NCI-H510A (cell line): Measurements from ENCODE around the gene GYPC.
A peak's percentile ranks its signal among the peaks of the same experiment; 100 is the strongest.

ENCODE experiments used
- DNase-seq: peaks from one replicate; lab custom pipeline; 2025; lab: John Stamatoyannopoulos, UW

GYPC gene

DNA sequence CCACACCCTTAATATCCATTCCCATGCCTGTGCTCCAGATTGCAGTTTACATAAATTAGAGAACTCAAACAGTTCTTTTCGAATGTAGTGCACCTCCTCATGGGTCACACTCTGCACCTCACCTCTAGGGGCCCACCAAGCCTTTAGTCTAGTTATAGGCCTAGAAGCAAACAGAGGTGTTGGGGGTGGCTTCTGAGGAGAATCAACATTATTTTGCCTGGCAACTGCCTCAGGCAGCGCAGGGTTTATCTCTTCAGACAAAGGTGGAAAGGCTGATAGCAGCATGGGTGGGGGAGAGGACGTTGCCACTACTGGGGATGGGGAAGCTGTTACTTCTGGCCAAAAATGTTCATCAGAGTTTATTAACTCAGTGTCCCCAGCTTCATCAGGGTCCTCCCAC is 5.0 kb upstream of the GYPC start:
- DNase-seq = no peak

DNA sequence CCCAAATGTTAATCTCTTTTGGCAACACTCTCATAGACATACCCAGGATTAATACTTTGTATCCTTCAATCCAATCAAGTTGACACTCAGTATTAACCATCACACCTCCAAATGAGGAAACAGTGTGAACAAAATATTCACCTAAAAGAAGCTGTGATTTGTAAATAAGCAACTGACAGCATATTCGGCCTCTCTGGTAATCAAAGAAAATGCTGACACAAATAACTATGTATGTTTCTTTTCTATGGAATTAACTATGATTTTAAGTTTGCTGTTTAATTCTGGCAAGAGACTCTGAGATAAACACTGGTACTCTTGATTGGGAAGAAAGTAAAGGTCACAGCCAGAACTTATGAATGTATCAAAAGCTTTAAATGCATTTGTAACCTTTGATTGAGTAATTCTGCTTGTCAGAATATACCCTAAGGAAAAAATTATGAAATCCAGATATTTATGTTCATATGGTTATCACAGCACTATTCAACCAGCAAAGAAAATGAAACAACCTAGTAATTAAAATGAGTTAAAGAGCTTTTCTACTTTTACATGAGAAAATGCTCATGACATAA is 3.6 kb upstream of the GYPC start:
- DNase-seq = no peak

DNA sequence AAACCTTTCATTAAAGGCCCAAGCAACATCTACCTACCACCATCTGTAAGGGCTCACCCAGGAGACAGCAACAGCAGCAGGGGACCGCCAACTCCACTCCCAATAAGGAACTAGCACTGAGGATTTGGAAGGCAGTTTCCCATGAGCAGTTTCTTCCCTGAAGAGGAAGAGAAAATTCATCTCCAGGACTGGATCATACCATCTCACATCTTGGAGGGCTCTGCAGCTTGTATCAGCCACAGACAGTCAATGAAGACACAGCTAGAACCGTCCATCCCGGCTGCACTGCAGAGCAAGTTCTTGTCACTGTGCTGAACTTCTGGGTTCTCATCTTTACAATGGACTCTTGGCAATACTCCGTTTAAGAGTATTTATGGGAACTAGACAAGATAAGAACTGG is 2.8 kb upstream of the GYPC start:
- no peak for DNase-seq

DNA sequence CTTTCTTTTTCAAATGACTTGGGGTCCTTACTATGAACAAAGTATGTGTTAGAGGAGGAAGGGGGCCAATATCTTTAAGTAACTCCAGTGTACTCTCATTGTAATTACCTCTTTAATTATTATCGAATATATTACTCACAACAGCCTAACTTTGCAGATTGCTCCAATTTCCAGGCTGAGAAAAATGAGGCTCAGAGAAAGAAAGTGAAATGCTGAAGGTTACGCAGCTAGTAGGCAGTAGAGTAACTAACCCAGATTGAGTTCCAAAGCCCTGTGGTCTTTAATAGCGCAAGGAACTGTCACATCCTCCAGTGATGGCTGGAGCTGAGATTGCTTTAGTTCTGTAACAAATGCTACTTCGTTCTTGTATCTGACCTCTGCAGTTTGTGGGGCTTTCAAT is 2.2 kb upstream of the GYPC start:
- no peak for DNase-seq

DNA sequence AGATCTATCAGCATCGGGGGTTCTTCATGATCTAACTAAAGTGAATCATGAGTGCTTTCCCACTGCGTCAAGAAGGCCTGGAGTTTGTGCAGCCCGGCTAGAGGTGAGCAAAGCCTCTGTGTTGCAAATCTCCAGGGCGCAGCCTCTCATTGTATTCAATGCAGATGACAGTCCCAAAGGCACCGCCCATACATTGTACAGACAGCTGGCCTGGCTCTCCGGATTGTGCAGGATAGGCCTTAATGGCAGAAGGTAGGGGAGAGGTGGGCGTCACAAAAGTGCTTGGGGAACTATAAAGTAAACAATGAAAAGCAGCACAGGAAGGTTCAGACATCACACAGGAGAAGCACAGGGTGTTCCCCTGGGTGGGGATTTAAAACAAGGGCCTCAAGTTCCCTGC is 907 bp upstream of the GYPC start:
- no peak for DNase-seq

DNA sequence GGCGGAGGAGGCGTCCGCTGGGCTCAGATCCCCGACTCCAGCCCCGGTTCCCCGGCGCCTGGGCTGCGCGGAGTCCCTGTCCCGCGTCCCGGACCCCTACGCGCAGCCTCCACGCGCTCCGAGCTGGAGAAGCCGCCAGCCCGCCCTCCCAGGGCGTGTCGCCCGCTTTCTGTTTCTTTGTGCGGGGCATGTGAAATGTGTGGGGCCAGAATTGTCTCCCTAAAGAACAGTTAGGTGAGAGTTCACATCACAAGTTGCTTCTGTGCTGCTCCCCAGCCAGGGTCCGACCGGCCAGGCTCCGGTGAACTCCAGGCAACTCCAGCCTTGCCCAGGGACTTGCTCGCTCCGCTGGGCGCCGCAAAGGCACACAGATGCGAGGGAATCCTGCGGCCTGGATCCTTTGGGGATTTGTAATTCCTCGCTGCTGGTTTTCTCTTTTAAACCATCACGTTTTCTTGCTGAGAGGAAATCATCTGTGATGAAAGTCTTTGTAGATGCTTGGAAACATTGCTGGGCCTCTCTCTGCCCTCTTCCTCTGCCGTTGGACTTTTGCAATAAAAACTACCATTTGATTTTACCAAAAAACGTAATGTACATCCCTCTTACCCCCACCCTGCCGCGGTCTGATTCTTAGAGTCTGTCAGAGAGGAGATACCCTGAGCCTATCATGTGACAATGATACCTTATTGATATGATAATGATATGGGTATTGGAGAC is 631 bp downstream of the GYPC start:
- DNase-seq = no peak

DNA sequence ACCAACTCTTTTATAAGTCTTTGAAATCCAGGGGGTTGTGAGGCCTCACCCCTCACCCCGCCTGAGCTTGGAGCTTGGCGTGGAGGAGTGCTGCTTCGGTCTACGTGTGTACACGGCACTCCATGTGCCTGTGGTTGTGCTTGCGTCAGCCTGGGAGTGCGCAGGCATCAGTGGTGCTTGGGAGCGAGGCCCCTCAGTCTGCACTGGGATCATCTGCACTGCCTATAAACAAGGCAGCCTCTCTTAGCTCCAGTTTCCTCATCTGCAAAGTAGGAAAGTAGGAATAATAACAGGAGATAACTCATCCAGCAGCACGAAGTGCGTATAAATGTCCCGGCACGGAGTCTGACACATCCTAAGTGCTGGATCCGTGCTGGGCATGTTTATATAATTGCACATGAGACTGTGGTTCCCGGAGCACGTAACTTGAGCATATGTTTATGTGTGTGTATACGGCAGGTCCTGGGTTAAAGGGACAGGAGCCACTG is 1.2 kb downstream of the GYPC start:
- DNase-seq = no peak

DNA sequence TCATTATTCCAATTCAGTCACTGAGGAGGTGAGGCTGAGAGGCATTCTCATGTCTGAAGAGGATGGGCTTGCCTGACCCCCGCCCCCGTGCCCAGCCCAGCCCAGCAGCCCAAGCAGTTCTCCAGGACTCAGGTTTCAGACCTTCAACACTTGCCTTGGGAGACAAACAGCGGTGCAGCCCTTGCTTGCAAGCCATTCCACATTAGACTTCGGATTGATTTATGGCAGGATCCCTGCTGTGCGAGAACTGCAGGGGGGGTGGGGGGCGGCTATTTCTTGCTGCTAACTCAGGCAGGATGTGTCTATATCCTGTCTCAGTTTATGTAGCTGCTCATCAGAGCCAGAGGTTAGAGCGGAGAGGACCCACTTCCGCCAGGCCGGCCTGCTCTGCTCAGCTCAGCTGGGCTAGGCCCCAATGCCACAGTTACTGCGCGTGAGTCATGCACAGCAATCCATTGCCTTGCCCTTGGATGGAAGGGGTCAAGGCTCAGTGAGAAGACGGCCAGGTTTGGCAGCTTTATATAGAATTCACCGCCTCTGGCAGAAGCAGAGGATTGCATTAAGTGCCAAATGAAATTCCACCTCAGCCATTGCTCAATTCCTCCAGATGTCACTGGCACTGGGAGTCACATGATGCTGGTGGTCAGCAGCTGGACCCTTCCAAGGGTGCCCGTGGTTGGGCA is 1.8 kb downstream of the GYPC start:
- peak; percentile 87 for DNase-seq

DNA sequence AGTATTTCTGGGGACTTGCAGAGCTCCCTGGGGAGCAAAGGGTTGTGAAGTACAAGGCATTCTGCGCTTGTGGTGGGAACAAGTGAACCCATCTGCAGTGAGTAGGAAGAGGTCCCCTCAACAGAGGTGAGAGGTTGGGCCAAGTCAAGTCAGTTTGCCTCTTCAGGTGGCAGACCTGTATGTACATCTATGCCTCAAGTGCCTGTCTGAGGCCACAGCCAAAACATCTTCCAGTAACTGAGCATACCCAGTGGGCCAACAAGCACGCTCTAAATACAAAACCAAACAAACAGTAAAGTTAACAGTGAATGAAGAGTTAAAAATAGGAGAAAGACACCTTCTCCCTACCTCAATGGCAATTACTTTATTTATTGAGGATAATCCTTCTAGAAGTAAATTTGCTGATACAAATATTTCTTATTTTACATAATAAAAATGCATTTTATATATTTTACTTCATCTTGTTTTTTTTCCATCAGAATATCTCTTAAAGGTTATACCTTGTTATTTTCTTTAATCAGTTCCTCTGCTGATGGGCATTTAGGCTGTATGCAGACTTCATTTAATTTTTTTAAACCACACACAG is 2.5 kb downstream of the GYPC start:
- DNase-seq = no peak

DNA sequence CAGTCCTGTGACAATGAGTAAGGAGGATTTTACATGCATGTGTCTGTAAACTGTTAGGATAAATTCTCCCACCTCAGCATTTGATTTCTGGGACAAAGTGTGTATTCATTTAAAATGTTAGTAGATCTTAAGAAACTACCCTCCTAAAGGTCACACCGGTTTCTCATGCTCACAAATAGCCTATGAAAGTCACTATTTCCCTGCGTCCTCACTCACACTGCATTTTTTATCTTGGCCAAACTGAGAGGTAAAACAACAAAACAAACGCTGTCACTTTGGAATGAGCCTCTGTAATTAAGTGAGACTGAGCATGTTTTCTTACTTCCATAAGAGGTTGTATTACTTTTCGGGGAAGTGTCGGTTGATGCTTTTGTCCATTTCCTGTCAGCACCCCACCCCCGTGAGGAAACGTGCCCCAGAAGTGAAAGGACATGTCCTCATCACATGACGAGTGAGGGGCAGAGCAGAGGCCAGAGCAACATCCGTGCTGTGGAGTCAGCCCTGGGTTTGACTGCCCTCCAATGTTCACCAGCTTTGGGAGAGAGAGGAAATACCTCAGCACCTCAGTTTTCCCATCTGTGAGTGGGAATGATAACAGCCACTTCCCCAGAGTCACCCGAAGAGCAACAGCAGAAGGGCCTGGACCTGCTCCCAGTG is 3.1 kb downstream of the GYPC start:
- no peak for DNase-seq

DNA sequence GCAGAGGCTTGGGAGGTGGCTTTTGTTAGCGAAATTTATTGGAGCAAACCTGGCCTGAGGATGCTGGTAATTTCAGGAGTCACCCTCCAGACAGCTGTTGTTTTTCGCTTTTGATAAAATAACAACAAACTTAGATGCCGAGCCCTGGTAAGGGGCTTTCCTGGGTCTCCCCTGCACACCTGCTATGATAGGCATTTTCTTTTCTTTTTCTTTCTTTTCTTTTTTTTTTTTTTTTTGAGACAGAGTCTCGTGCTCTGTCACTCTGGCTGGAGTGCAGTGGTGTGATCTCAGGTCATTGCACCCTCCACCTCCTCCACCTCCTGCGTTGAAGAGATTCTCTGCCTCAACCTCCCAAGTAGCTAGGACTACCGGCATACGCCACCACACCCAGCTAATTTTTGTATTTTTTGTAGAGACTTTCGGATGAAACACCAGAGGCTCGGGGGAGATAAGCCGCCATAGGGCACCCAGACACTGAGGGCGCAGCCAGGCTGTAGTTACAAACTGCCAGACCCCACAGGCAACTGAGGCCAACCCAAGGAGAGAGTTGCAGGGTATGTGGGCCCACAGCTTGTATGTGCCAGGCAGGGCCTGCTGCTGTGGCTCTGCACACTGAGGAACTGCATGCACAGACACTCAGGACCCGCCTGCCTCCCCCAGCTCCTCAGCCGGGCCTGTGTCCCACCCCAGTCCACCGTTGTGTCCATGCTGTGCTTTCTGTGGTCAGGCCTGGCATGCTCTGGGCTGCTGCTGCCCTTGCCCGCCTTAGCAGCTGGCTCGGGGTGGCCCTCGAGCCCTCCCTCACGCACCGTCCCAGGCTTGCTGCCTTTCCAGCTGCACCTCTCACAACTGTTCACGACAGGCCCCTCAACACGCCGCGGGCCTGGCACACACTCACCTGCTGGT is 3.9 kb downstream of the GYPC start:
- DNase-seq = no peak

DNA sequence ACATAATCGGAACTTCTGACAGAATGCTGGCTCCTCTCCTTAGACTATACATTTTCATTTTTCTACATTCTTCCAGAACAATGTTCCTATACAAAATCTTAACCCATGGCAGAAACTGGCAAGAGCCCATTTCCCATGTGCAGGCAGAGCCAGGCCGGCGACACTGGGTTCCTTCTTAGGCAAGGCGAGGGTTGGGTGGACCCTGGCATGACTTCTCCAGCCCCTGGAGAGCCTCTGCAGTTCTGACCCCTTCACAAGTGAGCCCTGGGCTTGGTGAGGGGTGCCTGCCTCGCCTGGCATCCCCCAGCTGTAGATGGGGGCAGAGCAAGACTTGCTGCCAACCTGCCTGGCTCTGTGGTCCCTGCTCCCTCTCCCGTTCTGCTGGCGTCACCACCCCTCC is 5.0 kb downstream of the GYPC start:
- no peak for DNase-seq

DNA sequence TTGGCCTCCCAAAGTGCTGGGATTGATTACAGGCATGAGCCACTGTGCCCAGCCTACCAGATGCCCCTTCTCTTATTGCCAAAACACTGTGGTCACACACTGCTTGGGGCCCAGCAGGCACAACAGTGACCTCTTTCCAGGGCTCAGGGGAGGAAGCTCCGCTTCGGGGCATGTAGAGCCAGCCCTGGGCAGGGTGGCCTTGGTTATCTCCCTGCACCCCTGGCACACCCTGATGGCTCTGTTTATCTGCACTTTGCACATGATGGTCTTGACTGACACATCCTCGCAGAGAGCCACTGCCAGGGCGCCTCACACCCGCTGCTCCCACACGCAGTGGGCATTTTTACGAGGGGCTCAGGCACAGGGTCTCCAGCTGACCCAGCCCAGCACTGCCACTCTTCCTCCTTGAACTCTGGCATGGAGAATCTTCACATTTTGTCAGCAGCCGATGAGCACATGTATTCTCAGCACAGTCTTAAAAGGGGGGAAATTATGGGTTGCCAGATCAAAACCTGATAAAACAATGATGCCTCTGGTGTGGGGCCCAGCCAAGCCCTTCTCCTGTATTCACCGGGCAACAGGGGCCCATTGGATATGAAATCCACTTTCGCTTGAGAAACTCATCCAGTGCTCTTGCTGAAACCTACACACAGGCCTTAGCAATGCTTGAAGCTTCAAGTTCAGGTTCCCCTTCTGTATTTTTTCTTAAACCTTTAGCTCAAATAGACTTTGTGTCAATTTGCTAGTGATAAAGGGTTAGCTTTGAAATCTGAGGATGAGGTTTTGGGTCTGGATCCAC is 5.9 kb downstream of the GYPC start:
- no peak for DNase-seq

DNA sequence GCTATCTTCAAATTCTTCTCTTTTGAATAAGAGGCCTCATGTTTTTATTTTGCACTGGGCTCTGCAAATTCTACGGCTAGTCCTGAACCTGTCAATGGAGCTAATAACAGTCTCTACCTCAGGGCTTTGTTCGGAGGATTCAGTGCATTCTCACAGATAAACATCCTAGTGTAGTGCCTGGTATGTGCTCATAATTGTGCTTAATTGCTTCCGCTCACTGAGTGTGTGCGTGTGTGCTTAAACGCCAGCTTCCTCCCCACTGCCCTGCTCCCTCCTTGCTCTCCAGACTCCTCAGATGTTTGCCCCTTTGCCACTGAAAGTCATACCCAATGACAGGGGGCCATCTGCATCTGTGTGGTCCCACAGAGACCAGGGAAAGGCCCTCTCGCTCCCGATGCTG is 6.7 kb downstream of the GYPC start:
- no peak for DNase-seq

DNA sequence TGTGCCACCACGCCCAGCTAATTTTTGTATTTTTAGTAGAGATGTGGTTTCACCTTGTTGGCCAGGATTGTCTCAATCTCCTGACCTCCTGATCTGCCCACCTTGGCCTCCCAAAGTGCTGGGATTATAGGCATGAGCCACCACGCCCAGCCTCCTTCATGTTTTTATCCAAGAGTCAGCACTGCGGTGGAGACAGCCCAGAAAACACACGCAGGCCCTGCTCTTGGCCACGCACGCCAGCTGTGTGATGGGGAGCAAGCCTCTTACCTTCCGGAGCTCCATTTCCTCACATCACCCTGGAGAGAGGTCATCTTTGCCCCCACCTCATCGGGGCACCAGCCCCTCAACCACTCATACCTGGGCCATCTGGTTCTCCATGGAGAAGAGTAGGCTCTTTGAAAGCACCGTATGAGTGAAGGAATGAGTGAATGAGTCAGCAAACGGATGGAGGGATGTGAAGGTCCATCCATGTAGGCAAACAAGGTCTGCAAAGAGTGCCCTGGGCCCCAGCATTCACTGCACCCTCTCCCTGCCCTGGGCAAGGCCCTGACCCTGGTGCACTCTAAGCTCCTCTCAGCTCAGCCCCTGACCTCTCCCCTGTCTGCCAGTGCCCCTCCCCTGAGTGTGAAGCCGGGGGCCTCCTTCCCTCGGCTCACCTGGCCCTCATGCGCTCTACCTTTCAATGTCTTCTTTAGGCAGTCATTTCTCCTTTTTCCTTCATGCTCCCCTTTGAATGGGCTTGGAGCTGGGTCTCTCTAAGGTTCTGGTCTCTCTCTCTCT is 7.4 kb downstream of the GYPC start:
- no peak for DNase-seq

DNA sequence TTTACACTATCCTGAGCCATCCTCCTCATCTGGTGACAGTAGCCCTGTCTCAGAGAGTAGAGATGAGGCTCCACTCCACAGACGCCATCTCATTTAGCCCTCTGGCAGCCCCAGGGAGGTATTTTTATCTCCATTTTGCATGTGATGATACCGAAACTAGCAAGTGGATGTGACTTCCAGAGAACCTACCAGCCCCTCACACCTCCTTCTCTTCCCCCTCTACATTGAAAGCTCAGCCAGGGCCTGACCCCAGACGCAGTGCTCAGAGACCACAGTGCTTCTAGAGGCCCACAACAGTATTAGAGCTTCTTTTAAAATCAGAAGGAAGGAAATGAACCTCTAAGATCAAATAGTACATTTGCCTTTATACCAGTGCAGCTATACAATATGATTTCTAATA is 8.3 kb downstream of the GYPC start:
- no peak for DNase-seq

DNA sequence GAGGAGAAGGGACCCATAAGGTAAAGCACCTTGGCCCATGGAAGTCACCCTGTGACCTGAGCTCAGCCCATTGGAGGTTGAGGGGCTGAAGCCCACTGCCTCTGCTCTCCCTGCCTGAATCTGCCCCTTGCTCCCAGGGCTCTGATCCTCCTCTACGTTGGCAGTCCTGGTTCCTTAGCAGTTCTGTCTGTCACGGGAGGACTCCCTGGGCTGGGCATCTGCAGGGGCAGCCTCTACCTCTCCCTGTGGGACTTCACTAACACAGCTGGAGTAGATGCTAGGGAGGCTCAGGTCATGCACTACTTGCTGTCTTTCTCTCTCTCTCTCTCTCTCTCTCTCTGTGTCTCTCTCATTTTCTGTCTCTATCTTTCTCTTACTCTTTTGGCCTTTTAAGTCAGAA is 8.7 kb downstream of the GYPC start:
- DNase-seq = no peak

DNA sequence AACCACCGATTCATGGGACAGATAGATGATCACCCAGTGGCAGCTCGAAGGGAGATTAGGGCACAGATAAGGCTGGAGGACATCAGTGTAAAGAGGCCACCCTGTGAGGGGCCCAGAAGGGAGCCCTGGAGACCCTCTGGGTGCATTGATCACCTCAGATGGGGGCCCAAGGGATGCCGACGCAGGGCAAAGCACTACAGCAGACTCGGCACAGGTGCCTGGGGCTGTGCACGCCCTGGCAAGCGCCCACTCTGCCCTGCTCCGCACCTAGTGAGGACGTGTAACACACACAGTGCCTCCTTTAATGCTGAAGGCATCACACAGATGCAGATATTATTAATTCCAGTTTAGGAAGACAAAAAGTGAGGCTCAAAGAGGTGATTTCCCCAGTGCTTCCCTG is 9.5 kb downstream of the GYPC start:
- no peak for DNase-seq

DNA sequence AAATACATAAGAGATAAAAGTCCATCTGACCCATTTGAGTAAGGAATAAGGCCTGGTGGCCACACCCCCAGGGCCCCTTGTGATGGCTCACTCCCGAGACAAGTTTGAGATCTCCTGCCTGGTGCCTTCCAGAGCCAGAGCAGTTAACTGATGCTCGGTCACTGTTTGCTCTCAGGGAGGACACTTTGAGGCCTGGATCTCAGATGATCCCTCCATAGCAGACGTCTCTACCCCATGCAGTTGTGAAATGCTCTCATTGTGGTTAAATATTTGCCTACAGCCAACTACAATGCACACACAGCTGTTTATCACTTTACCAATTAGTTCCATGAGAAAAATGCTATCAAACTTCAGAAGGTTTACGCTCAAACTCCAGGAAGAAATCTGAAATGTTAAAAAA is 12.3 kb downstream of the GYPC start:
- DNase-seq = no peak

DNA sequence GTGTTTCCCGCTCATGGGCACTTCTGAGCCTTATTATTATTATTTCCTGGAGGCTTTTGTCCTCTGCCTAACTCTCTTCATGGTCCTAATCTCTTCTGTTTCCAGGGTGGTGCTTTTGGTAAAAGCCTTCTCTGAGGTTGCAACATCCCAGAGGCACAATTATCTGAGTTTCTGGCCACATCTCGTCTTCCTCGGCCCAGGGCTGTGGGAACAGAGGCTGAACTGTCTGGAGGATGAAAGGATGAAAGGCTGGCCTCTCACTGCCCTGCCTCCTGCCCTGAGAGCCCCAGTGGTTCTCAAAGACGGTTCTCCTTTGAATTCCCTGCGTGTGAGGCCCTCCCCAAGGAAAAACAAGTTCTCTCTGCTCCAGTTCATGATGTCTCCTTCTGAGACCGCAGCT is 13.8 kb downstream of the GYPC start:
- DNase-seq = no peak
